H1 (cell line): ENCODE data around the gene INA. TPM values are rescaled to one million over a fixed set of nuclear protein-coding genes. Genes with fewer than 3 reads are reported as not detected.

ENCODE experiments used
- CTCF ChIA-PET: fragments of 300-600 bp; sonication (Branson Sonifier 250); formaldehyde crosslinking; loops from one replicate; lab custom pipeline; 2021; ENCODE audit not compliant: partially characterized antibody; lab: Charles Lee
- POLR2A ChIA-PET: fragments of 300-600 bp; sonication (Branson Sonifier 250); formaldehyde crosslinking; loops from one replicate; lab custom pipeline; 2021; ENCODE audit warnings: inconsistent platforms; ENCODE audit not compliant: partially characterized antibody; lab: Charles Lee
- DNase-seq, 2 experiments: peaks; one replicate each; pipeline versions ENCODE4 v3.0.0 to v3.0.0-alpha.2; 2010 to 2022; ENCODE audit warnings: low spot score in 2 of 2, low read depth in 1 of 2, mixed read lengths in 1 of 2
- FAIRE-seq: peaks from 2 replicates; lab custom pipeline; 2011; peaks lifted over from hg19 to GRCh38; lab: Jason Lieb, UNC
- H2AFZ ChIP-seq: 2 replicates; pipeline ENCODE4 v1.8.1; 2012; ENCODE audit warnings: low read length, inconsistent platforms
- H2AK5ac ChIP-seq: 2 replicates; pipeline ENCODE4 v1.6.1; 2013; ENCODE audit warnings: low read depth, low read length
- H2BK120ac ChIP-seq: replicated peaks from 2 replicates; pipeline ENCODE3; 2013; ENCODE audit warnings: low read depth, low read length, inconsistent platforms
- H2BK12ac ChIP-seq: 2 replicates; pipeline ENCODE4 v1.6.1; 2013; ENCODE audit warnings: low read depth, low read length
- H2BK15ac ChIP-seq: 2 replicates; pipeline ENCODE4 v1.6.1; 2013; ENCODE audit warnings: low read length
- H2BK20ac ChIP-seq: 2 replicates; pipeline ENCODE4 v1.6.1; 2013; ENCODE audit warnings: low read length
- H2BK5ac ChIP-seq: 2 replicates; pipeline ENCODE4 v1.6.1; 2013; ENCODE audit warnings: low read depth, low read length
- H3K14ac ChIP-seq: 2 replicates; pipeline ENCODE4 v1.6.1; 2013; ENCODE audit warnings: inconsistent platforms; ENCODE audit not compliant: insufficient read length
- H3K18ac ChIP-seq: 2 replicates; pipeline ENCODE4 v1.6.1; 2013; ENCODE audit warnings: low read length; ENCODE audit errors: extremely low read depth
- H3K23ac ChIP-seq: 2 replicates; pipeline ENCODE4 v1.6.1; 2013; ENCODE audit warnings: inconsistent platforms; ENCODE audit not compliant: insufficient read length
- H3K23me2 ChIP-seq: 2 replicates; pipeline ENCODE4 v1.6.1; 2013; ENCODE audit warnings: low read depth, low read length
- H3K27ac ChIP-seq: 2 replicates; pipeline ENCODE4 v1.6.1; 2011; ENCODE audit warnings: low read depth, low read length, inconsistent platforms
- H3K27me3 ChIP-seq, 4 experiments: replicated peaks in 1 of 4; 1 replicate in 1 of 4; 2 replicates in 3 of 4; pipeline versions ENCODE4 v1.6.1 to v1.8.1; 2011 to 2013; ENCODE audit warnings: low read length in 3 of 4, mild to moderate bottlenecking in 3 of 4, inconsistent platforms in 2 of 4, mixed read lengths in 2 of 4, moderate library complexity in 1 of 4; ENCODE audit not compliant: control insufficient read depth in 3 of 4, insufficient read depth in 3 of 4; ENCODE audit errors: extremely low read depth in 1 of 4
- H3K36me3 ChIP-seq, 4 experiments: 2 replicates each; pipeline versions ENCODE4 v1.6.1 to v1.8.1; 2011 to 2013; ENCODE audit warnings: mild to moderate bottlenecking in 4 of 4, low read length in 3 of 4, moderate library complexity in 2 of 4, control low read depth in 1 of 4, inconsistent platforms in 1 of 4; ENCODE audit not compliant: insufficient read depth in 4 of 4, control insufficient read depth in 2 of 4
- H3K4ac ChIP-seq: replicated peaks from 2 replicates; pipeline ENCODE3; 2013; ENCODE audit warnings: low read length, low read depth, mixed read lengths, inconsistent platforms; ENCODE audit not compliant: insufficient read length
- H3K4me1 ChIP-seq, 4 experiments: replicated peaks in 1 of 4; 1 replicate in 1 of 4; 2 replicates in 3 of 4; pipeline versions ENCODE4 v1.6.1 to v1.8.1; 2011 to 2013; ENCODE audit warnings: low read length in 3 of 4, inconsistent platforms in 2 of 4, mixed read lengths in 1 of 4; ENCODE audit not compliant: insufficient read depth in 4 of 4, control insufficient read depth in 3 of 4
- H3K4me2 ChIP-seq, 2 experiments: 2 replicates each; pipeline versions ENCODE4 v1.6.1 to v1.8.1; 2011 to 2013; ENCODE audit warnings: low read depth in 2 of 2, low read length in 2 of 2, control low read depth in 1 of 2, inconsistent platforms in 1 of 2, mild to moderate bottlenecking in 1 of 2; ENCODE audit not compliant: insufficient read depth in 1 of 2
- H3K4me3 ChIP-seq, 4 experiments: fragments of 200-600, 300-600 bp in 1 of 4; sonication (generic), shearing (Covaris generic), sonication (Bioruptor Twin) in 1 of 4; 2 replicates each; pipeline versions ENCODE4 v1.5.1 to v1.8.1; 2011 to 2016; ENCODE audit warnings: low read length in 4 of 4, low read depth in 3 of 4, control low read depth in 2 of 4, inconsistent platforms in 2 of 4, mild to moderate bottlenecking in 2 of 4, mixed read lengths in 1 of 4, moderate library complexity in 1 of 4; ENCODE audit not compliant: insufficient read depth in 2 of 4; ENCODE audit errors: extremely low read depth in 1 of 4
- H3K56ac ChIP-seq: replicated peaks from 2 replicates; pipeline ENCODE3; 2013; ENCODE audit warnings: low read depth, mild to moderate bottlenecking, mixed read lengths, low read length, inconsistent platforms; ENCODE audit not compliant: insufficient read length
- H3K79me1 ChIP-seq: 2 replicates; pipeline ENCODE4 v1.6.1; 2013; ENCODE audit warnings: low read depth, low read length, control low read depth
- H3K79me2 ChIP-seq, 2 experiments: 2 replicates each; pipeline versions ENCODE4 v1.6.1 to v1.8.1; 2012 to 2013; ENCODE audit warnings: low read length in 2 of 2, mild to moderate bottlenecking in 2 of 2, inconsistent platforms in 1 of 2; ENCODE audit not compliant: insufficient read depth in 2 of 2, control insufficient read depth in 1 of 2
- H3K9ac ChIP-seq, 4 experiments: replicated peaks in 1 of 4; 1 replicate in 1 of 4; 2 replicates in 3 of 4; pipeline versions ENCODE4 v1.6.1 to v1.8.1; 2011 to 2013; ENCODE audit warnings: low read depth in 3 of 4, low read length in 3 of 4, control low read depth in 2 of 4, mild to moderate bottlenecking in 2 of 4, moderate library complexity in 2 of 4, inconsistent platforms in 1 of 4; ENCODE audit errors: extremely low read depth in 1 of 4
- H3K9me3 ChIP-seq, 2 experiments: 2 replicates each; pipeline versions ENCODE4 v1.6.1 to v1.8.1; 2012 to 2013; ENCODE audit warnings: mild to moderate bottlenecking in 2 of 2, moderate library complexity in 2 of 2, control low read depth in 1 of 2, inconsistent platforms in 1 of 2, low read depth in 1 of 2, low read length in 1 of 2, mixed read lengths in 1 of 2; ENCODE audit not compliant: insufficient read depth in 2 of 2
- H4K20me1 ChIP-seq, 2 experiments: replicated peaks in 1 of 2; 2 replicates each; pipeline versions ENCODE3 to v1.8.1; 2011 to 2013; ENCODE audit warnings: inconsistent platforms in 2 of 2, low read length in 2 of 2, mild to moderate bottlenecking in 1 of 2; ENCODE audit not compliant: insufficient read depth in 2 of 2, control insufficient read depth in 1 of 2
- H4K5ac ChIP-seq: 2 replicates; pipeline ENCODE4 v1.6.1; 2013; ENCODE audit warnings: low read length, low read depth, mixed read lengths, inconsistent platforms; ENCODE audit not compliant: insufficient read length
- H4K8ac ChIP-seq: 2 replicates; pipeline ENCODE4 v1.8.0; 2013; ENCODE audit warnings: mild to moderate bottlenecking, moderate library complexity, low read length, inconsistent platforms; ENCODE audit not compliant: insufficient read depth; ENCODE audit errors: extremely low read depth
- H4K91ac ChIP-seq: replicated peaks from 2 replicates; pipeline ENCODE3; 2013; ENCODE audit warnings: low read length, mixed read lengths, inconsistent platforms; ENCODE audit not compliant: insufficient read length
- EGR1 ChIP-seq: IDR thresholded peaks from 2 replicates; pipeline ENCODE4 v1.6.1; 2011; ENCODE audit warnings: low read depth, low read length, borderline replicate concordance
- HDAC2 ChIP-seq, 2 experiments: fragments of 300-600 bp in 1 of 2; sonication (generic) in 1 of 2; IDR thresholded peaks; 2 replicates each; pipeline ENCODE4 v1.6.1; 2011 to 2012; ENCODE audit warnings: low read depth in 2 of 2, low read length in 2 of 2, mild to moderate bottlenecking in 2 of 2, moderate library complexity in 2 of 2, borderline replicate concordance in 1 of 2, inconsistent platforms in 1 of 2
- JUN ChIP-seq: IDR thresholded peaks from 2 replicates; pipeline ENCODE4 v1.6.1; 2011; ENCODE audit warnings: low read depth, mild to moderate bottlenecking, improper control_type of control experiment, low read length
- JUND ChIP-seq: IDR thresholded peaks from 2 replicates; pipeline ENCODE4 v1.6.1; 2011; ENCODE audit warnings: mild to moderate bottlenecking, improper control_type of control experiment, low read length
- MAX ChIP-seq: IDR thresholded peaks from 2 replicates; pipeline ENCODE4 v1.6.1; 2012; ENCODE audit warnings: inconsistent platforms
- POLR2AphosphoS5 ChIP-seq: IDR thresholded peaks from 2 replicates; pipeline ENCODE4 v1.6.1; 2011; ENCODE audit warnings: low read depth, low read length
- RAD21 ChIP-seq, 2 experiments: IDR thresholded peaks in 1 of 2; conservative IDR thresholded peaks in 1 of 2; 2 replicates each; pipeline ENCODE4 v1.6.1; 2011; ENCODE audit warnings: low read depth in 2 of 2, low read length in 2 of 2, improper control_type of control experiment in 1 of 2, inconsistent platforms in 1 of 2, mild to moderate bottlenecking in 1 of 2, moderate library complexity in 1 of 2
- SIN3A ChIP-seq, 2 experiments: IDR thresholded peaks in 1 of 2; conservative IDR thresholded peaks in 1 of 2; 2 replicates each; pipeline ENCODE4 v1.6.1; 2011 to 2012; ENCODE audit warnings: low read length in 2 of 2, improper control_type of control experiment in 1 of 2, low read depth in 1 of 2, mild to moderate bottlenecking in 1 of 2
- SP1 ChIP-seq: IDR thresholded peaks from 2 replicates; pipeline ENCODE4 v1.6.1; 2011; ENCODE audit warnings: low read depth, low read length
- TAF1 ChIP-seq: IDR thresholded peaks from 2 replicates; pipeline ENCODE4 v1.6.1; 2011; ENCODE audit warnings: mild to moderate bottlenecking, low read depth, low read length
- TBP ChIP-seq: IDR thresholded peaks from 2 replicates; pipeline ENCODE4 v1.6.1; 2011; ENCODE audit warnings: low read depth, low read length, improper control_type of control experiment
- TEAD4 ChIP-seq: IDR thresholded peaks from 2 replicates; pipeline ENCODE4 v1.6.1; 2012; ENCODE audit warnings: low read depth, low read length, inconsistent platforms, mixed read lengths
- WGBS, 2 experiments: shearing (Covaris generic) in 1 of 2; methylation state at CpG; one replicate each; pipeline versions ENCODE4 v1.1.6 to v1.1.7; 2013 to 2015; ENCODE audit warnings: low lambda C conversion rate in 2 of 2, mixed read lengths in 2 of 2, inconsistent platforms in 1 of 2, low coverage in 1 of 2, missing lambda C conversion rate in 1 of 2; ENCODE audit not compliant: insufficient replicate concordance in 2 of 2, insufficient coverage in 1 of 2, insufficient read length in 1 of 2; ENCODE audit errors: extremely low coverage in 1 of 2, missing lambda C conversion rate in 1 of 2; 5-methylcytosine and 5-hydroxymethylcytosine counted together
- polyA plus RNA-seq, 7 experiments: library from polyadenylated mRNA; depleted of rRNA in 3 of 7; stranded (reverse) in 5 of 7; unstranded in 2 of 7; fragments of >200 nt in 5 of 7; fragments of 200-250 nt in 2 of 7; gene quantifications; 1 replicate in 5 of 7; 2 replicates in 1 of 7; 4 replicates in 1 of 7; pipeline versions ENCODE4 v1.2.1 to v1.2.3, GENCODE V29; 2011 to 2013; ENCODE audit warnings: missing spikeins in 2 of 7, mixed read lengths in 2 of 7
- total RNA-seq: library from RNA; stranded (reverse); fragmentation: NEBNext Ultra II Directional; extraction: Animal tissue kit (Norgen Biotek cat#: 25700); gene quantifications from 2 replicates; pipeline ENCODE4 v1.2.1, GENCODE V29; 2021

The INA gene
- total and polyA plus RNA-seq, 2 of the 8 experiments (the other 6 are each of a cell fraction or from before 2014, with no cell fraction given) = 17.1 to 18.1 TPM

- POLR2A ChIA-PET = interaction anchor here (0.9 kb wide), 1 partner anchor 90 kb away, joined by 5 read pairs; no protein-coding TSS in a partner anchor
- TF ChIP-seq SP1 (peak; percentile 72; the same call in 1 of the 2 replicates), MAX (peak; percentile 92), HDAC2 (IDR thresholded peaks at IDR 0.05; ENCODE audit: borderline replicate concordance in 1 of 2, low read depth in 2 of 2, low read length in 2 of 2) (peak; percentile 74 to 83; a peak in 1 of 4 replicates), RAD21 (IDR thresholded peaks at IDR 0.05 in 1 of 2, conservative IDR thresholded peaks at IDR 0.05 in 1 of 2; ENCODE audit: low read depth in 2 of 2, low read length in 2 of 2) (peak in 1 of 2 experiments; percentile 24; a peak in 1 of 4 replicates), JUND (0 out of 2 replicates have a peak, but pooled peaks have one; percentile 22), TEAD4 (no peak), EGR1 (no peak), TAF1 (peak; percentile 78), SIN3A (conservative IDR thresholded peaks at IDR 0.05 in 1 of 2, IDR thresholded peaks at IDR 0.05 in 1 of 2; ENCODE audit: low read depth in 1 of 2, low read length in 2 of 2) (peak in 1 of 2 experiments; percentile 93; a peak in 2 of 4 replicates), JUN (no peak), TBP (peak; percentile 44; the same call in 1 of the 2 replicates), POLR2AphosphoS5 (peak; percentile 85)
These were observed 4.8 kb downstream of the INA start for GRCh38 chr10:103281753-103282152.

More at GRCh38 chr10:103281753-103282152, 4.8 kb downstream of the INA start:
- H3K4me2 ChIP-seq = peak overlapping the region; percentile 70 to 75
- H3K79me1 ChIP-seq = no peaks in the 10 kb centered on the region
- H2BK120ac ChIP-seq = no peak overlapping the region
- peaks cover 11 to 23% (median 21%) of the 10 kb centered on the region in 4 experiments for H3K27me3 ChIP-seq
- peaks cover 10 to 18% (median 13%) of the 10 kb centered on the region in 4 experiments for H3K4me1 ChIP-seq
- H3K4me3 ChIP-seq = peak overlapping the region; percentile 20 to 49 (median 32); a peak in 6 of 8 replicates
- 0 out of 2 replicates have a peak overlapping the region, but pooled peaks have one; percentile 37 for H3K27ac ChIP-seq
- no peak overlapping the region for H2BK12ac ChIP-seq
- no peak overlapping the region for H2AK5ac ChIP-seq
- H4K91ac ChIP-seq = peak overlapping the region; percentile 48
- WGBS, 2 experiments = 9% methylated on average over 14 of the region's 14 CpGs; no CpG with 5 or more reads in 1 of the 2 experiments
- no peak overlapping the region for H3K14ac ChIP-seq
- H3K18ac ChIP-seq = peak overlapping the region; percentile 80
- peak overlapping the region in 1 of 4 experiments; percentile 28; a peak in 1 of 7 replicates for H3K9ac ChIP-seq
- H3K4ac ChIP-seq = no peak overlapping the region
- H3K36me3 ChIP-seq = no peaks in the 10 kb centered on the region
- H4K20me1 ChIP-seq = peaks cover 3 to 12% of the 10 kb centered on the region in 2 experiments
- H4K5ac ChIP-seq = no peak overlapping the region
- H4K8ac ChIP-seq = no peak overlapping the region
- DNase-seq = peak; percentile 82 to 87
- no peak overlapping the region for H2BK20ac ChIP-seq
- CTCF ChIA-PET = interaction anchor here (0.8 to 1.8 kb wide), 3 partner anchors 14 to 43 kb away, joined by 3 to 5 read pairs (median 4); no protein-coding TSS in a partner anchor
- H3K9me3 ChIP-seq = no peaks in the 10 kb centered on the region
- H3K23ac ChIP-seq = no peak overlapping the region
- 0 out of 2 replicates have a peak overlapping the region, but pooled peaks have one; percentile 12 for H2BK5ac ChIP-seq
- peaks cover 11% of the 10 kb centered on the region for H3K23me2 ChIP-seq
- peak overlapping the region; percentile 13 for H3K56ac ChIP-seq
- H2AFZ ChIP-seq = peak overlapping the region; percentile 89
- H2BK15ac ChIP-seq = no peak overlapping the region
- no peaks in the 10 kb centered on the region for H3K79me2 ChIP-seq
- peak; percentile 92 for FAIRE-seq
